ENCODE measurements around the gene PRR19. TPM values are rescaled to one million over a fixed set of nuclear protein-coding genes. Genes with fewer than 3 reads are reported as not detected.
A peak's percentile ranks its signal among the peaks of the same experiment; 100 is the strongest.
"Not testable (repeated sequence)": the region's sequence is repeated elsewhere in the genome, so short reads cannot be mapped to it uniquely, and the experiment has no call there.

Gene PRR19, protein sequence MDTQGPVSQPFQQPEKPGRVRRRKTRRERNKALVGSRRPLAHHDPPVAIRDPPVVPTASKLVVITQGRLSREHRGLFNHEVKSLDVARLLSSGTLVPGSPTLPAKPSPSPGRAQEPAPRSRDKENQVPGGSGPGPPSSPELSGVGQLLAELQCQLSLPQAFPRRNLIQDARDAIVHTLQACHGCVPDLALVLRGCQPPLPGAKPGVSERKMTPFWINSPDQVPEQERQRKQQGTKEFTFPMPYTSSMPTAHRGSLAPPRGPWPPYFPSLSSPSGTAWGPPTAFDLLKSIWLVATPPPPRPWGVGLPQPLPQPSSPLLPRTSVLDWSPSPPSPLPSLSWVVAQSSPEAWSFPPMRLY
- total RNA-seq (2014; rRNA removed; shearing (Covaris generic)) = 1.8 and 2.1 TPM in 2 replicates

DNA sequence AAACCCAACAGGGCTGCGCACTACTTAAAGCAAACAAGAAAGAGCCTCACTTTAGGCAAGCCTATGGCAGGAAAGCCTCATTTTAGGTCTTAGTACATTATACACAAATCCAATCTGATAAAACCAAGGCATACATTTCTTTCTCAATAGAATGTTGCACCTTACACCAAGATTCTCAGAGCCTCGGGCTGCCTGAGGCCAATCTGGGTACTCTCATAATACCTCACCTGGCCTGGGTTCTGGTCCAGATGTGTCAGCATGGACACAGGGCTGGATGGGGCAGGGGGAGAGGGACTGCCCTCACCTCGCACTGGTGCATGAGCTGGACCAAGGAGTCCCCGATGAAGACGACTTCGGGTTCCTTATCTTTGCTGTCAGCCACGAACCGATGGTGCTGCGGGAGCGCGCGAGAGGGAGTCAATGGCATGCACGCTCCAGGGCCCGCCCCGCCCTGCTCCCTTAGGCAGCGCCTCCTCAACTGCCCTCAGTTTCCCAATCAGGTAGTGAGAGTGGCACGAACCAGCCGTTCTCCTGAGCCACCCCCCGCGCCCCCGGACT, at the start of gene PRR19:
Gene PRR19, plus strand, starts transcription at position 487 of the 558 bp plus-strand sequence. CDS start 7,453 bp downstream, outside the sequence.
- in situ Hi-C loops (cut with HindIII; ENCODE audit: low sequenced_read_pairs) = no loop called here

DNA sequence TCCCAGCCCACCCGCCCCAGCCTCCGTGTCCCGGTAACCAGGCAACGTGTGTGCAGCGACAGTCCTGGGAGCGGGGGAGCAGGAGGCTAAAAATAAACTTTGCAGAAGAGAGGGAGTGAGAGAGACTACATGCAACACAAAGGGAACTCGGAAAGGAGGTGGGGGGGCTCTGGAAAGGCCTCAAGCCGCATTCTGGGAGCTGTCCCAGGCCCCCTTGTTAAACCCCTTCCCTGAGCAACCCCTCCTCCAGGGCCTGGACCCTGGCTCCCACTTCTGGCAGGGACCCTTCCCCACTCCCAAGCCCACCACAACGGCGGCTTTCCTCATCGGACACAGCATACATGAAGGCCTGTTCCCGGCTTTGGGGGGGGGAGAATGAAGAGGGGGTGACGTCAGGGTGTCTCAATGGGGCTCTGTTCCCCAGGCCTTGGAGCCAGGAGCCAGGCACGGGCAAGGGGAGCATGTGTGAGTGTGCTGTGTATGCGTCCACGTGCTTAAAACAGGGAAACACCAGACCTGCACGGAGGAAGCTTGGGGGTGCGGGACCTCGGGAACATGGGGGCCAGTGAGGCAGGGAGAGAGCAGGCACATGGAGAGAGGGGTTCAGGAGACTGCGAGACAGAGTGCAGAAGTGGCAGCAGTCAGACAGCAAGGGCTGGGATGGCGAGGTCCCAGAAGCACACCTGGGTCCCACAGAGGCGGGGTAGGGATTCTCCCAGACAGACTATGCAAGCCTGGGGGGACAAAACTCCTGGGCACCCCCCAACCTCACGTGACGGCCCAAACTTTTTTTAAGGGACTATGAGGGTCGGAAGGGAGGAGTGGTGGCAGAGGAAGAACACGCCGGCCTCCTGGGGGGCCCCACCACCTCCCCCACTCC, 49.3 kb upstream of the PRR19 start:
- in situ Hi-C loops (cut with HindIII; ENCODE audit: low sequenced_read_pairs) = no loop called here
- peak; percentile 73 for DNase-seq (ENCODE audit: low spot score)

More for the DNA sequence above, at the start of gene PRR19:
- DNase-seq (ENCODE audit: low spot score) = peak; percentile 62

DNA sequence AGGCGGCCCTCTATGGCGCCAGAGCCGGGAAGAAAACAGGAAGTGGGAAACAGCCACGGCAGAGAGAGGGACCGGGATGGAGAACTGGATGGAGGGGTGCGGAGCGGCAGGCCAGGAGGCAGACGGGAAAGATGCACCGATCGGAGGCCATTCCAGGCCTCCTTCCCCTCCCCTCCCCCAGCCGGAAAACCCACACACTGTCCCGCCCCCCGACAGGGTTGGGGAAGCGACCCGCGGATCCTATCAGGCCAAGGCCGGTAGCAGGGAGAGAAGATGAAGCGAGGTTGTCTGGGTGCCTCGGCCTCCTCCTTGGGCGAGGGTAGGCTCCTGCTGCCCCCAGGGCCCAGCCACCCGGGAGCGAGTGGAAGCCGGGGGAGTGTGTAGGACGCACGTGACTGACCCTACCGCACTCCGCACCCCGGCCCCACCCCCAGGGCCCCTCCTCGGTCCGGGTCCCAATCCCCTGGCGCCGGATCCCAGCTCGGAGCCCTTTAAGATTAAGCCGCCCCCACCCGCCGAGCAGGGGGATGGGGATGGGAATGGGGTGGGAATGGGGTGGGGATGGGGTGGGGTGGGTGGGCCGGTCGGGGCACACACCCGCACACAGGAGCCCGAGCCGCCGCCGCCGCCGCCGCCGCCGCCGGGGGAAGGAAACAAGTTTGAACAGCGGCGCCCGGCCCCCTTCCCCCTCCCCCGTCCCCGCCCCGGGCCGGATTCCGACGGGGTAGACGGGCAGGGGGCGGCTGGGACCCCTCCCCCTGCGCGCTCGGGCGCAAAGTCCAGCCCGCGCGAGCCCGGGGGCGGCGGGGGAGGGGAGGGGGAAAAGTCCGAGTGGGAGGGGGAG, 48.5 kb upstream of the PRR19 start:
- in situ Hi-C loops (cut with HindIII; ENCODE audit: low sequenced_read_pairs) = no loop called here
- peak; percentile 51 for DNase-seq (ENCODE audit: low spot score)

DNA sequence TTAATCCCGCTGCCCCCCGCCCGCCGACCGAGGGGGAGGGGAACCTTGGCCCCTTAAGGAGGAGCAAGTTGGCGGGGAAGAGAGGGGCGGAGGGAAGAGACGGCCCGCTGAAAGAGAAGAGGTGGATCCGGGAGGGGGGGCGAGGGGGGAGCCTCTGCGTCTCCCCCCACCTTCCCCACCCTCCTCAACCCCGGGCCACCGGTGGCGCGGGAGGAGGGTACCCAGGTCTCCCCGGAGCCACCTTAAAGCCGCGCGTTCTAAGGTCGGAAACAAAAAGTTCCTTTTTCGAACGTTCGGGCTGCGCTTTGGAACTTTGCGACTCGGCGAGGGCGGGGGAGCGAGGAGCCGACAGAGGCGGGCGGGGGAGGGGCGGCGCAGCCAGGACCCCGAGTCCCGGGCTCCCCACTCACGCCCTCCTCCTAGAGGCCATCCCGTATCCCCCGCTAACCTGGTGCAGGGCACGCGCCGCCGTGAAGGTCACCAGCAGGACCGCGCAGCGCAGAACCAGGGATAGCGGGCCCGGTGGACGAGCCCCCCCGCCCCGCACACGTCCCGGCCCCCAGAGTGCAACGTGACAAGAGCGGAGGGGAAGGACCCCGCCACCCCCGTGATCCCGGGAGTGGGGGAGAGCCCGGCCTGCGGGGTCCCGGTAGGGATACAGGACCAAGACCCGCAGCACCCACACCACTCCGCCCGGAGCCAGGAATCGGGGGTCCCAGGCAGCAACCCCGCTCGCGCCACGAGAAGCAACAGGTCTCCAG, 47.7 kb upstream of the PRR19 start:
- in situ Hi-C loops (cut with HindIII; ENCODE audit: low sequenced_read_pairs) = no loop called here
- peak; percentile 60 for DNase-seq (ENCODE audit: low spot score)

DNA sequence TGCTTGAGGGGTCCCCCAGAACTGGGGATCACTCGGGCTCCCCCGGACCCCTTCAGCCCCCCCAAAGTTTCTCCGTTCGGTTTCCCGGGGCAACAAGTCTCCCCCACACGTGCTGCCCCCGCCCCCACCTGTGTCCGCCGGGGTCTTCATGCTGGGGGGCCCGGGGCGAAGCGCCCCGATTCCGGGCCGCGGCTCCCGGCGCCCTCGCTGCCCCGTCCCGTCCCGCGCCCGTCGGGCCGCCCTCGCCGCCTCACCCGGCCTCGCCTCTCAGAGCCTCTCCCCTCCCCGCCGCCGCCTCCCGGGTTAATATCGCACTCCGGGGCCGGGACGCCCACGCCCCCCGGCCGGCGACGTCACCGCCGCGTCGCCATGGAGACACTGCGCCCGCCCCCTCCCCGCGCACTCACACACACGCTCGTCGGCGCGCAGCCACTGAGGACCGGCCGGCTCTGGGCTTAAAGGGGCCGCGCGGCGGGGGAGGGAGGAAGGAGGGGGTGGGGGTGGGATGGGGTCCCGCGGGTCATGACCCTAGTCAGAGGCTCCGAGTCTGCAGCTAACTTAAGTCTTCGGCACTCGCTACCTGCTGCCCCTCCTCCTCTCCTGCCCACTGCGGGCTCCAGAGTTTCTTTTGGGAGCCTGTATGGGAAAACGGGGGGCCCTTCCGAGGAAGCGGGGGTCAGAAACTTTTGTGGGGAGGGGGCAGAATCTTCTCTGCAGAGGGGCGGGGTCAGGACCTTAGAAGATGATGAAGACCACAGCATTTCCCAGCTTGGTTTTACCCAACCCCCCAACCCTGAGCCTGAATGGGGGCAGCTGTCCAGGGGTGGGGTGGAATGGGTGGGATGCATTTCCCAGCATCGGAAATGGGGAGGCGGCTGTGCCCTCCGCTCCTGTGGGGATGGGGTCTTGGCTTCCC, 46.8 kb upstream of the PRR19 start, which contains the start of gene ERF:
Gene ERF, minus strand, starts transcription at position 279 of the 916 bp plus-strand sequence. Its CDS starts 129 bp downstream, at position 150.
- in situ Hi-C loops (cut with HindIII; ENCODE audit: low sequenced_read_pairs) = no loop called here

DNA sequence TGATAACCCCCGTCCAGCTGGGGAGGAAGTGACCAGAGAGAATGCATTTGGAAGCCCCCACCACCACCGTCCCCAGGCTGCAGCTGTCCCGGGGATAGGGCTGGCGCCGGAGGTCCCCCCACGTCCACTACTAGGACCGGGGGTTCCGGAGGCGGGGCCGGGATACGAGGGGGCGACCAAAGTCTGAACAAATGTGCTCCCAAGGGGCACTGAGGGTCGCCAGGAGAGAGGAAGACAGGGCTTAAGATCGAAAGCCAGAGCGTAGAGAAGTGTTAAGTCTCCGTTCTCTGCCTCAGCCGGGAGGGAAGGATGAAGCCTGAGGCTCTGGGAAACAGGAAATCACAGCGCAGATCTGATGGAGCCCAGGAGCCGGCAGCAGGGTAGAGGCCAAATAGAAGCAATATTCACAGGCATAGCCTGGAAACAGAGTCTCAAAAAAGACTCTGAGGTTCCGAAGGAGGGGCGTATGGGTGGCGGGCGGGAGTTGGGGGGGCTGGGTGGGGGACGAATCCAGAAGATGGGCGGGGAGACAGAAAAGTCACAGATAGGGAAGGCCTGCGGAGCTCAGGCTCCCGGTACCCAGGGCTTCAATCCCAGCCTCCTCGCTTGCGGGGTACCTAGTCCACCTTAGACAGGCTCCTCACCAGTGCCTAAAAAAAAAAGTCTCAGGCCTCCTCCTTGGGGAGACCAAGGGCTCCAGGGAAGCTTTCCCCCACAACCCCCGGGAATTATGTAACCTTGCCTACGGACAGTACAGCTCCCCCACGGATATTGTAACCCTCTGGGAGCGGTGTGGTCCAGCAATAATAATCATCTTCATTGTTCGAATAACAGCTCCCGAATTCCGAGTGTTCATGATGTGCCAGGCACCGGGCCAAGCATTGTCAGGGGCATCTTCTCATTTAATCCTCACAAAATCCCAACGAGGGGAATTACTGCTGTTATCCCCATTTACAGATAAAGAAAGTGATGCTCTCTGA, 45.9 kb upstream of the PRR19 start:
- peak; percentile 78 for DNase-seq (ENCODE audit: low spot score)
- in situ Hi-C loops (cut with HindIII; ENCODE audit: low sequenced_read_pairs) = no loop called here

More for the DNA sequence above, 46.8 kb upstream of the PRR19 start, which contains the start of gene ERF:
- DNase-seq (ENCODE audit: low spot score) = peak; percentile 83

DNA sequence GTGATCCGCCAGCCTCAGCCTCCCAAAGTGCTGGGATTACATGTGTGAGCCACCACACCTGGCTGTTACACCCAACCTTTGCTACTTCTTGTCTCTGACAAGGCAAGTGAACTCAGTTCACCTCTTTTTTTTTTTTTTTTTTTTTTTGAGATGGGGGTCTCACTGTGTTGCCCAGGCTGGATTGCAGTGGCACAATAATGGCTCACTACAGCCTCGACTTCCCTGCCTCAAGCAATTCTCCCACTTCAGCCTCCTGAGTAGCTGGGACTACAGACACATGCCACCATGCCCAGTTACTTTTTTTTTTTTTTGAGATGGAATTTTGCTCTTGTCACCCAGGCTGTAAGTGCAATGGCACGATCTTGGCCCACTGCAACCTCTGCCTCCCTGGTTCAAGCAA, 44.1 kb upstream of the PRR19 start:
- DNase-seq (ENCODE audit: low spot score); in situ Hi-C loops (cut with HindIII; ENCODE audit: low sequenced_read_pairs): not testable (repeated sequence)

DNA sequence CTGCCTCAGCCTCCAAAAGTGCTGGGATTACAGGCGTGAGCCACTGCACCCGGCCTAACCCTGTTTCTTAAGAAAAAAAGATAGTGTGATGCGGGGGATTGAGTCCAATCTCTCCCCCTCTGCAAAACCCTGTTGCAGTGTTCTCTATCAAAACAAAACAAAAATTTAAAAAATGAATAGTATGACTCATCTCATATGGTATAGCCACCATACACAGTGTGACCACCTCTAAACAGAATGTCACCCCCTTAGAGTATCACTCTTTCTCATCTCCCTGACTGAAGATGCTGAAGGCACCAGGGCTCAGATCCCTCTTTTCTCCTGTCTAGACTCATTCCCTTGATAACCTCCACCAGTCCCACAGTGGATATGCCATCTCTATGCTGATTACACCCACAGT, 40.2 kb upstream of the PRR19 start:
- in situ Hi-C loops (cut with HindIII; ENCODE audit: low sequenced_read_pairs) = no loop called here

DNA sequence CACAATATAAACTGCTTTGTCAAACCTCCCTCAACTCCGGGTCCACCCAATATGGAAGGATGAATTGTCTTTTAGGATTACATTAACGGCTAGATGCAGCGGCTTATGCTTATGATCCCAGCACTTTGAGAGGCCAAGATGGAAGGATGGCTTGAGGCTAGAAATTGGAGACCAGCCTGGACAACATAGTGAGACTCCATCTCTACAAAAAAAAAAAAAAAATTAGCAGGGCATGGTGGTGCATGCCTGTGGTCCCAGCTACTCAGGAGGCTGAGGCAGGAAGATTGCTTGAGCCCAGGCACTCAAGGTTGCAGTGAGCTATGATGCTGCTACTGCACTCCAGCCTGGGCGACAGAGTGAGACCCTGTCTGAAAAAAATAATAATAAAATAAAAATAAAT, 35.8 kb upstream of the PRR19 start:
- DNase-seq (ENCODE audit: low spot score); in situ Hi-C loops (cut with HindIII; ENCODE audit: low sequenced_read_pairs): not testable (repeated sequence)

More for the DNA sequence above, 40.2 kb upstream of the PRR19 start:
- no peak for DNase-seq (ENCODE audit: low spot score)

DNA sequence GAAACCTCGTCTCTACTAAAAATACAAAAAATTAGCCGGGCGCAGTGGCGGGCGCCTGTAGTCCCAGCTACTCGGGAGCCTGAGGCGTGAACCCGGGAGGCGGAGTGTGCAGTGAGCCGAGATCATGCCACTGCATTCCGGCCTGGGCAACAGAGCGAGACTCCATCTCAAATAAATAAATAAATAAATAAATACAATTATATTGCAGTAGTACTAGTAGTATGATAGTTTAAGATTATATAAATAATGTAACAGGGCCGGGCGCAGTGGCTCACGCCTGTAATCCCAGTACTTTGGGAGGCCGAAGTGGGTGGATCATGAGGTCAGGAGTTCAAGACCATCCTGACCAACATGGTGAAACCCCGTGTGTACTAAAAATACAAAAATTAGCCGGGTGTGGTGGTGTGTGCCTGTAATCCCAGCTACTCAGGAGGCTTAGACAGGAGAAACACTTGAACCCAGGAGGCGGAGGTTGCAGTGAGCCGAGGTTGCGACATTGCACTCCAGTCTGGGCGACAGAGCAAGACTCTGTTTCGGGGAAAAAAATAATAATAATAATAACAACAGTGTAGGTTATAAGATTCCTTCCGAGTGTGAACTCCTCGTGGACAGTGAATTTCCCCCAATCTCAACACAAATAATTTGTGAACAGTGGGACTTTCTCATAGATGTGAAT, 34.9 kb upstream of the PRR19 start:
- DNase-seq (ENCODE audit: low spot score); in situ Hi-C loops (cut with HindIII; ENCODE audit: low sequenced_read_pairs): not testable (repeated sequence)

DNA sequence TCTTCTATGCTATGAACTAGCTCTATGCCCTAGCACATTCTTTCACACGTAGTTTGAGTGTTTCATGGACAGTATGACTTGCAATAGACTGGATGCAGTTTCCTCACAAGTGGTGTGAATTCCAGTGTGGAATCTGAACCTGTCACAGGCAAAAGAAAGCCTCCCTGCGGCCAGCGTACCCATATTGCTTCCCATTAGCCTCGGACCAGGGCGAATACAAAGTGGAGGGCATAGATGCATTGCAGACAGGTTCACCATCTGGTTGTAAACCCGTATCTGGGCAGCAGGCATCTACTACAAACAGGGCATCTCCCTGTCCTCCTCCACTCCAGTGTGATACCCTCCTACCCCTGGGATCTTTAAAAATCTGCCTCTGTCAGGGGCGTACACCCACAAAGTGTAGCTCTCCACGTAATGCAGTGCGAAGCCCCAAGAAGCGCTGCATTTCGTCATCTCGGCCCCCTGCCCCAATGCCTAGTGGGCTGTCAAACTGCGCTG, 34.2 kb upstream of the PRR19 start:
- in situ Hi-C loops (cut with HindIII; ENCODE audit: low sequenced_read_pairs) = no loop called here
- peak; percentile 59 for DNase-seq (ENCODE audit: low spot score)

DNA sequence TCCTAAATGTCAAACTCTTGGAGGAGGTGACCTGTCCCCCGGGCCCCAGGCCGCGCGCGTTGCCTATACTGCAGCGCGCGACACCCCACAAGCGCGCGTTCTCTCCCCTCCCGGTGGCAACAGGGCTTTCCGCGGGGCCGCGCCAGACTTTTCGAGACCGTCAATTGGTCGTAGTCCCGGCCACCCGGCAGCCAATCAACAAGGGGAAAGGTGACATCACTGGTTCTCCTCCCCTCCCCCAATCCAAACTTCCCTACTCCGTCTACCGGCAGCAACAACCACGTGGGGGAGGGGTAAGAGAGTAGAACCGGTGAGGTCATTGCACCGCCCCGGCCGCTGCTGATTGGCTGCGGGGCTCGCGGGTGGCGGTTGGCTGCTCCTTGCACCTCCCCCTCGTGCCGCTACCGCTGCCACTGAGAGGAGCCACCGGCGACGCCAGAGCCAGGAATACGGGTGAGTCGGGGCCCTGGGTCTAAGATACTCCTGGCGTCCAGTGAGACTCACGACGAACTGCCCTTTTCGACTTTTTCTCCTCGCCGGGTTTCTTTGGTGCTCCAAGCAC, 33.7 kb upstream of the PRR19 start:
- DNase-seq (ENCODE audit: low spot score) = peak; percentile 100
- in situ Hi-C loops (cut with HindIII; ENCODE audit: low sequenced_read_pairs) = no loop called here

DNA sequence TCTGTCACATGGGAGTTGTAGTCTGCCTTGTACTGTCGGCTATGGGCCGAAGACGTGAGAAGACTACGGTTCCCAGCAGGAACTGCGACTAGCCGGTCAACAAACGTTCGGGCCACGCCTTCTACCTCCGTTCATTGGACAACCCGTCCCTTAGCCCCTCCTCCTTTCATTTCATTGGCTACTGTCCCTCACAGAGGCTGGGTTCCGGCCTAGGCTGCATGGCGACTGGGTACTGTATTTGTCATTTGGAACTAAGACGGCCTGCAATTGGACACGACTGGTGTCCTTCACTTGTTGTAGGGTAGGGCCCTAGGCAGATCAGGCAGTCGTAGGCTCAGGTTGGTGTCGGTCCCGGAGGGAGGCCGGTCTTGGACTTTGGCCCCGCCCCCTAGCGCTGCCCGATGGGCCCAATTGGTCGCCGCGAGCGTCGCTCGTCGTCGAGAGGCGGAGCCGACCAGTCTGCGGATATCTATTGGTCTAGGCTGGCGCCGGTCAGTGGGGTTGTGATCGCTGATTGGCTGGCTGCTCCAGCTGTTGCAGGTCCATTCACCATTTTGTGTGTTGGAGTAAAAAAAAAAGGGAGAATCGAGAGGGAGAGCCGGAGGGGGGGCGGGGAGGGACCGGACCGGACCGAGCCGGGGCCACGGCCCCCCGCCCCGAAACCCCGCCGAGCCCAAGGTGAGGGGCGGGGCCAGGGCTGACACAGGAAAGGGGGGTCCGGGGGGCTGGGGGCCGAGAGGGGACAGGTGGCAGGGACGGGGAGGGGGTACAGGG, 33.0 kb upstream of the PRR19 start, which contains the start of gene CIC:
Gene CIC, plus strand, starts transcription at position 549 of the 774 bp plus-strand sequence. CDS start 2,532 bp downstream, outside the sequence.
- peak; percentile 100 for DNase-seq (ENCODE audit: low spot score)
- in situ Hi-C loops (cut with HindIII; ENCODE audit: low sequenced_read_pairs) = no loop called here

All from G401 (cell line).